Neural progenitor cell (in vitro differentiated cells): ENCODE data around the gene AQP10. TPM values are rescaled to one million over a fixed set of nuclear protein-coding genes. Genes with fewer than 3 reads are reported as not detected.
"Not testable (repeated sequence)": the region's sequence is repeated elsewhere in the genome, so short reads cannot be mapped to it uniquely, and the experiment has no call there.

Source experiments
- DNase-seq: peaks from one replicate; pipeline ENCODE4 v3.0.0-alpha.2; 2016; ENCODE audit warnings: low spot score
- H2AFZ ChIP-seq: fragments of 200-600 bp; sonication (generic); replicated peaks from 2 replicates; pipeline ENCODE4 v1.6.1; 2016; ENCODE audit warnings: antibody characterized with exemption
- H3F3A ChIP-seq: fragments of 200-600 bp; sonication (generic); 2 replicates; pipeline ENCODE4 v1.6.1; 2016; ENCODE audit warnings: antibody characterized with exemption, low read depth
- H3K27ac ChIP-seq: fragments of 200-600 bp; sonication (generic); 2 replicates; pipeline ENCODE4 v1.5.1; 2016; ENCODE audit warnings: mild to moderate bottlenecking
- H3K27me3 ChIP-seq: fragments of 200-600 bp; sonication (generic); 2 replicates; pipeline ENCODE4 v1.6.1; 2016; ENCODE audit warnings: mild to moderate bottlenecking, moderate library complexity
- H3K36me3 ChIP-seq: fragments of 200-600 bp; sonication (generic); 2 replicates; pipeline ENCODE4 v1.5.1; 2016
- H3K4me1 ChIP-seq: fragments of 200-600 bp; sonication (generic); 2 replicates; pipeline ENCODE4 v1.6.1; 2016; ENCODE audit warnings: mixed run types
- H3K4me2 ChIP-seq: fragments of 200-600 bp; sonication (generic); 2 replicates; pipeline ENCODE4 v1.6.1; 2016
- H3K4me3 ChIP-seq: fragments of 200-600 bp; sonication (generic); 2 replicates; pipeline ENCODE4 v1.5.1; 2016
- H3K79me2 ChIP-seq: fragments of 200-600 bp; sonication (generic); 2 replicates; pipeline ENCODE4 v1.6.1; 2016; ENCODE audit warnings: low read depth
- H3K9ac ChIP-seq: fragments of 200-600 bp; sonication (generic); 2 replicates; pipeline ENCODE4 v1.6.1; 2016
- H3K9me3 ChIP-seq: fragments of 200-600 bp; sonication (generic); 2 replicates; pipeline ENCODE4 v1.5.1; 2016; ENCODE audit warnings: low read depth
- H4K20me1 ChIP-seq: fragments of 200-600 bp; sonication (generic); 2 replicates; pipeline ENCODE4 v1.6.1; 2016; ENCODE audit warnings: low read depth
- H3K27ac Mint-ChIP-seq: 3 replicates; pipeline ENCODE4 v1.8.0; 2021; ENCODE audit warnings: mixed read lengths
- H3K27me3 Mint-ChIP-seq: 2 replicates; pipeline ENCODE4 v1.8.0; 2022; ENCODE audit warnings: low read depth, mild to moderate bottlenecking, inconsistent platforms, moderate library complexity, mixed read lengths; ENCODE audit not compliant: insufficient read depth
- H3K36me3 Mint-ChIP-seq: 3 replicates; pipeline ENCODE4 v1.8.0; 2021; ENCODE audit warnings: mixed read lengths
- H3K4me1 Mint-ChIP-seq: 3 replicates; pipeline ENCODE4 v1.8.0; 2021; ENCODE audit warnings: mixed read lengths
- H3K4me3 Mint-ChIP-seq: 3 replicates; pipeline ENCODE4 v1.8.0; 2021; ENCODE audit warnings: mild to moderate bottlenecking, moderate library complexity, mixed read lengths
- H3K9me3 Mint-ChIP-seq: 3 replicates; pipeline ENCODE4 v1.8.0; 2020; ENCODE audit warnings: mixed read lengths
- EZH2 ChIP-seq: fragments of 200-600 bp; sonication (generic); IDR thresholded peaks from 2 replicates; pipeline ENCODE4 v1.6.1; 2017; ENCODE audit warnings: antibody characterized with exemption, mild to moderate bottlenecking, moderate library complexity
- EZH2phosphoT487 ChIP-seq: fragments of 200-600 bp; sonication (generic); IDR thresholded peaks from 2 replicates; pipeline ENCODE4 v1.6.1; 2017; ENCODE audit warnings: antibody characterized with exemption
- total RNA-seq: library from RNA; depleted of rRNA; stranded (reverse); fragments of >200 nt; gene quantifications from 2 replicates; pipeline ENCODE4 v1.2.3, GENCODE V29; 2015; ENCODE audit warnings: low replicate concordance
- TF ChIP-seq, protein P1 (sequence below): fragments of 200-600 bp; sonication (generic); IDR thresholded peaks from 2 replicates; pipeline ENCODE4 v1.5.1; 2017; ENCODE audit warnings: antibody characterized with exemption, mild to moderate bottlenecking

Gene AQP10
- total RNA-seq, 1 donor from 2014 or later: not detected

GRCh38 chr1:154337253-154337894 lies 16.5 kb downstream of the AQP10 start:
- no peaks in the 10 kb centered on the region for H3K27me3 ChIP-seq
- H3K4me2 ChIP-seq: no peak overlapping the region
- peaks cover 3% of the 10 kb centered on the region for H3K36me3 ChIP-seq
- H3K79me2 ChIP-seq: no peaks in the 10 kb centered on the region
- H4K20me1 ChIP-seq: peaks cover 11% of the 10 kb centered on the region
- H3K27ac Mint-ChIP-seq: no peak overlapping the region
- no peaks in the 10 kb centered on the region for H3K9me3 Mint-ChIP-seq
- H3K9me3 ChIP-seq: no peaks in the 10 kb centered on the region
- no peaks in the 10 kb centered on the region for H3K27me3 Mint-ChIP-seq
- no peak overlapping the region for H3K4me3 Mint-ChIP-seq
- no peak overlapping the region for H3K4me3 ChIP-seq
- peaks cover 29% of the 10 kb centered on the region for H3K36me3 Mint-ChIP-seq
- no peak for DNase-seq
- H3K4me1 ChIP-seq: no peaks in the 10 kb centered on the region
- no peak overlapping the region for H3K27ac ChIP-seq
- H3K4me1 Mint-ChIP-seq: no peaks in the 10 kb centered on the region
- H3F3A ChIP-seq: peaks cover 10% of the 10 kb centered on the region
- H2AFZ ChIP-seq: no peak overlapping the region
- H3K9ac ChIP-seq: no peak overlapping the region
- TF ChIP-seq, protein P1, sequence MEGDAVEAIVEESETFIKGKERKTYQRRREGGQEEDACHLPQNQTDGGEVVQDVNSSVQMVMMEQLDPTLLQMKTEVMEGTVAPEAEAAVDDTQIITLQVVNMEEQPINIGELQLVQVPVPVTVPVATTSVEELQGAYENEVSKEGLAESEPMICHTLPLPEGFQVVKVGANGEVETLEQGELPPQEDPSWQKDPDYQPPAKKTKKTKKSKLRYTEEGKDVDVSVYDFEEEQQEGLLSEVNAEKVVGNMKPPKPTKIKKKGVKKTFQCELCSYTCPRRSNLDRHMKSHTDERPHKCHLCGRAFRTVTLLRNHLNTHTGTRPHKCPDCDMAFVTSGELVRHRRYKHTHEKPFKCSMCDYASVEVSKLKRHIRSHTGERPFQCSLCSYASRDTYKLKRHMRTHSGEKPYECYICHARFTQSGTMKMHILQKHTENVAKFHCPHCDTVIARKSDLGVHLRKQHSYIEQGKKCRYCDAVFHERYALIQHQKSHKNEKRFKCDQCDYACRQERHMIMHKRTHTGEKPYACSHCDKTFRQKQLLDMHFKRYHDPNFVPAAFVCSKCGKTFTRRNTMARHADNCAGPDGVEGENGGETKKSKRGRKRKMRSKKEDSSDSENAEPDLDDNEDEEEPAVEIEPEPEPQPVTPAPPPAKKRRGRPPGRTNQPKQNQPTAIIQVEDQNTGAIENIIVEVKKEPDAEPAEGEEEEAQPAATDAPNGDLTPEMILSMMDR: no peak
- no peak for TF ChIP-seq EZH2phosphoT487
- TF ChIP-seq EZH2: no peak

GRCh38 chr1:154338875-154339274 lies 18.0 kb downstream of the AQP10 start:
- TF ChIP-seq EZH2 (no peak), EZH2phosphoT487 (no peak)
- TF ChIP-seq, protein P1: no peak
- H3K36me3 Mint-ChIP-seq: peaks cover 36% of the 10 kb centered on the region
- no peak overlapping the region for H3K4me3 Mint-ChIP-seq
- no peak overlapping the region for H3K27ac Mint-ChIP-seq
- DNase-seq: no peak
- Histone ChIP-seq H3K27me3 (no peaks in the 10 kb centered on the region), H3K4me3 (no peak overlapping the region), H3K4me1 (no peaks in the 10 kb centered on the region), H3K36me3 (peaks cover 3% of the 10 kb centered on the region), H3K79me2 (no peaks in the 10 kb centered on the region), H4K20me1 (peaks cover 11% of the 10 kb centered on the region), H3K9ac (no peak overlapping the region), H3K27ac (no peak overlapping the region), H3K4me2 (no peak overlapping the region), H2AFZ (no peak overlapping the region), H3F3A (peaks cover 10% of the 10 kb centered on the region), H3K9me3 (no peaks in the 10 kb centered on the region)
- H3K9me3 Mint-ChIP-seq: no peaks in the 10 kb centered on the region
- H3K27me3 Mint-ChIP-seq: peaks cover 3% of the 10 kb centered on the region
- no peaks in the 10 kb centered on the region for H3K4me1 Mint-ChIP-seq

GRCh38 chr1:154341366-154341765 lies 20.5 kb downstream of the AQP10 start:
- DNase-seq, H3K4me1 ChIP-seq, H3K36me3 ChIP-seq, H3K27me3 ChIP-seq, H3K79me2 ChIP-seq, H3K27ac ChIP-seq, H3K9me3 Mint-ChIP-seq, H3K9me3 ChIP-seq, H3F3A ChIP-seq, H3K4me3 Mint-ChIP-seq, H2AFZ ChIP-seq, H3K4me2 ChIP-seq, H4K20me1 ChIP-seq, H3K27me3 Mint-ChIP-seq, H3K27ac Mint-ChIP-seq, H3K4me1 Mint-ChIP-seq, H3K4me3 ChIP-seq, H3K9ac ChIP-seq: not testable (repeated sequence)
- H3K36me3 Mint-ChIP-seq: peaks cover 43% of the 10 kb centered on the region

GRCh38 chr1:154342132-154342531 lies 21.2 kb downstream of the AQP10 start:
- H3F3A ChIP-seq: no peaks in the 10 kb centered on the region
- Mint-ChIP-seq H3K4me3 (no peak overlapping the region), H3K9me3 (no peaks in the 10 kb centered on the region), H3K4me1 (no peaks in the 10 kb centered on the region), H3K36me3 (peaks cover 47% of the 10 kb centered on the region), H3K27me3 (peaks cover 3% of the 10 kb centered on the region), H3K27ac (no peak overlapping the region)
- H3K9ac ChIP-seq: no peak overlapping the region
- H3K36me3 ChIP-seq: peaks cover 3% of the 10 kb centered on the region
- H3K79me2 ChIP-seq: no peaks in the 10 kb centered on the region
- H3K27ac ChIP-seq: no peak overlapping the region
- peaks cover 3% of the 10 kb centered on the region for H4K20me1 ChIP-seq
- no peaks in the 10 kb centered on the region for H3K9me3 ChIP-seq
- no peak for DNase-seq
- no peaks in the 10 kb centered on the region for H3K4me1 ChIP-seq
- H2AFZ ChIP-seq: no peak overlapping the region
- H3K4me3 ChIP-seq: no peak overlapping the region
- no peak overlapping the region for H3K4me2 ChIP-seq
- TF ChIP-seq, protein P1: no peak
- TF ChIP-seq EZH2phosphoT487: no peak
- TF ChIP-seq EZH2: no peak
- H3K27me3 ChIP-seq: no peaks in the 10 kb centered on the region
